ENCODE data around the gene C19orf73. TPM values are rescaled to one million over a fixed set of nuclear protein-coding genes. Genes with fewer than 3 reads are reported as not detected.

The C19orf73 gene
- total and polyA plus RNA-seq, 9 of the 15 experiments (the other 6 are each of a cell fraction or from before 2014, with no cell fraction given) = 0.08 to 7.4 (median 1.4) TPM

- TF ChIP-seq, protein P1, sequence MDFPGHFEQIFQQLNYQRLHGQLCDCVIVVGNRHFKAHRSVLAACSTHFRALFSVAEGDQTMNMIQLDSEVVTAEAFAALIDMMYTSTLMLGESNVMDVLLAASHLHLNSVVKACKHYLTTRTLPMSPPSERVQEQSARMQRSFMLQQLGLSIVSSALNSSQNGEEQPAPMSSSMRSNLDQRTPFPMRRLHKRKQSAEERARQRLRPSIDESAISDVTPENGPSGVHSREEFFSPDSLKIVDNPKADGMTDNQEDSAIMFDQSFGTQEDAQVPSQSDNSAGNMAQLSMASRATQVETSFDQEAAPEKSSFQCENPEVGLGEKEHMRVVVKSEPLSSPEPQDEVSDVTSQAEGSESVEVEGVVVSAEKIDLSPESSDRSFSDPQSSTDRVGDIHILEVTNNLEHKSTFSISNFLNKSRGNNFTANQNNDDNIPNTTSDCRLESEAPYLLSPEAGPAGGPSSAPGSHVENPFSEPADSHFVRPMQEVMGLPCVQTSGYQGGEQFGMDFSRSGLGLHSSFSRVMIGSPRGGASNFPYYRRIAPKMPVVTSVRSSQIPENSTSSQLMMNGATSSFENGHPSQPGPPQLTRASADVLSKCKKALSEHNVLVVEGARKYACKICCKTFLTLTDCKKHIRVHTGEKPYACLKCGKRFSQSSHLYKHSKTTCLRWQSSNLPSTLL (IDR thresholded peaks at IDR 0.05) = no peak
- TF ChIP-seq TRIM28 (IDR thresholded peaks at IDR 0.05) (no peak), TEAD4 (IDR thresholded peaks at IDR 0.05; ENCODE audit: low read length) (0 out of 2 replicates have a peak, but pooled peaks have one; percentile 5), TEAD4 (CRISPR knock-in tag; IDR thresholded peaks at IDR 0.05; ENCODE audit: borderline replicate concordance) (no peak), ETV5 (CRISPR knock-in tag; IDR thresholded peaks at IDR 0.05; ENCODE audit: low read depth) (peak; percentile 40; the same call in 1 of the 2 replicates), TFAP4 (CRISPR knock-in tag; IDR thresholded peaks at IDR 0.05; ENCODE audit: borderline replicate concordance) (peak; percentile 78), DNMT1 (IDR thresholded peaks at IDR 0.05) (no peak), SMARCB1 (IDR thresholded peaks at IDR 0.05; ENCODE audit: insufficient read length, low read depth) (no peak), MCM2 (IDR thresholded peaks at IDR 0.05; ENCODE audit: low read depth) (no peak), SP1 (CRISPR knock-in tag; IDR thresholded peaks at IDR 0.05) (peak; percentile 73), MXI1 (IDR thresholded peaks at IDR 0.05; ENCODE audit: low read depth, low read length) (no peak), SIX5 (IDR thresholded peaks at IDR 0.05; ENCODE audit: borderline replicate concordance in 1 of 2, insufficient read depth in 1 of 2, low read depth in 1 of 2, low read length in 2 of 2) (peak; percentile 20 to 57; a peak in 2 of 4 replicates), ZNF12 (CRISPR knock-in tag; IDR thresholded peaks at IDR 0.05) (no peak)
- TF ChIP-seq, protein P2, sequence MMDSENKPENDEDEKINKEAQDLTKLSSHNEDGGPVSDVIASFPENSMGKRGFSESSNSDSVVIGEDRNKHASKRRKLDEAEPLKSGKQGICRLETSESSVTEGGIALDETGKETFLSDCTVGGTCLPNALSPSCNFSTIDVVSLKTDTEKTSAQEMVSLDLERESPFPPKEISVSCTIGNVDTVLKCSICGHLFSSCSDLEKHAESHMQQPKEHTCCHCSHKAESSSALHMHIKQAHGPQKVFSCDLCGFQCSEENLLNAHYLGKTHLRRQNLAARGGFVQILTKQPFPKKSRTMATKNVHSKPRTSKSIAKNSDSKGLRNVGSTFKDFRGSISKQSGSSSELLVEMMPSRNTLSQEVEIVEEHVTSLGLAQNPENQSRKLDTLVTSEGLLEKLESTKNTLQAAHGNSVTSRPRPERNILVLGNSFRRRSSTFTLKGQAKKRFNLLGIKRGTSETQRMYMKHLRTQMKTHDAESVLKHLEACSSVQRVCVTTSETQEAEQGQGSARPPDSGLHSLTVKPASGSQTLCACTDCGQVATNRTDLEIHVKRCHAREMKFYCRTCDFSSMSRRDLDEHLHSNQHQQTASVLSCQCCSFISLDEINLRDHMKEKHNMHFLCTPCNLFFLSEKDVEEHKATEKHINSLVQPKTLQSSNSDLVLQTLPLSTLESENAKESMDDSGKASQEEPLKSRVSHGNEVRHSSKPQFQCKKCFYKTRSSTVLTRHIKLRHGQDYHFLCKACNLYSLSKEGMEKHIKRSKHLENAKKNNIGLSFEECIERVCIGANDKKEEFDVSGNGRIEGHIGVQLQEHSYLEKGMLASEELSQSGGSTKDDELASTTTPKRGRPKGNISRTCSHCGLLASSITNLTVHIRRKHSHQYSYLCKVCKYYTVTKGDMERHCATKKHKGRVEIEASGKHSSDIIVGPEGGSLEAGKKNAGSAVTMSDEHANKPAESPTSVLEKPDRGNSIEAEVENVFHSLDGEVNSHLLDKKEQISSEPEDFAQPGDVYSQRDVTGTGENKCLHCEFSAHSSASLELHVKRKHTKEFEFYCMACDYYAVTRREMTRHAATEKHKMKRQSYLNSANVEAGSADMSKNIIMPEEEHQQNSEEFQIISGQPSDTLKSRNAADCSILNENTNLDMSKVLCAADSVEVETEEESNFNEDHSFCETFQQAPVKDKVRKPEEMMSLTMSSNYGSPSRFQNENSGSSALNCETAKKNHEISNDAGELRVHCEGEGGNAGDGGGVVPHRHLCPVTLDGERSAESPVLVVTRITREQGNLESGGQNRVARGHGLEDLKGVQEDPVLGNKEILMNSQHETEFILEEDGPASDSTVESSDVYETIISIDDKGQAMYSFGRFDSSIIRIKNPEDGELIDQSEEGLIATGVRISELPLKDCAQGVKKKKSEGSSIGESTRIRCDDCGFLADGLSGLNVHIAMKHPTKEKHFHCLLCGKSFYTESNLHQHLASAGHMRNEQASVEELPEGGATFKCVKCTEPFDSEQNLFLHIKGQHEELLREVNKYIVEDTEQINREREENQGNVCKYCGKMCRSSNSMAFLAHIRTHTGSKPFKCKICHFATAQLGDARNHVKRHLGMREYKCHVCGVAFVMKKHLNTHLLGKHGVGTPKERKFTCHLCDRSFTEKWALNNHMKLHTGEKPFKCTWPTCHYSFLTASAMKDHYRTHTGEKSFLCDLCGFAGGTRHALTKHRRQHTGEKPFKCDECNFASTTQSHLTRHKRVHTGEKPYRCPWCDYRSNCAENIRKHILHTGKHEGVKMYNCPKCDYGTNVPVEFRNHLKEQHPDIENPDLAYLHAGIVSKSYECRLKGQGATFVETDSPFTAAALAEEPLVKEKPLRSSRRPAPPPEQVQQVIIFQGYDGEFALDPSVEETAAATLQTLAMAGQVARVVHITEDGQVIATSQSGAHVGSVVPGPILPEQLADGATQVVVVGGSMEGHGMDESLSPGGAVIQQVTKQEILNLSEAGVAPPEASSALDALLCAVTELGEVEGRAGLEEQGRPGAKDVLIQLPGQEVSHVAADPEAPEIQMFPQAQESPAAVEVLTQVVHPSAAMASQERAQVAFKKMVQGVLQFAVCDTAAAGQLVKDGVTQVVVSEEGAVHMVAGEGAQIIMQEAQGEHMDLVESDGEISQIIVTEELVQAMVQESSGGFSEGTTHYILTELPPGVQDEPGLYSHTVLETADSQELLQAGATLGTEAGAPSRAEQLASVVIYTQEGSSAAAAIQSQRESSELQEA (IDR thresholded peaks at IDR 0.05; ENCODE audit: low read depth) = no peak
- TF ChIP-seq, protein P3, sequence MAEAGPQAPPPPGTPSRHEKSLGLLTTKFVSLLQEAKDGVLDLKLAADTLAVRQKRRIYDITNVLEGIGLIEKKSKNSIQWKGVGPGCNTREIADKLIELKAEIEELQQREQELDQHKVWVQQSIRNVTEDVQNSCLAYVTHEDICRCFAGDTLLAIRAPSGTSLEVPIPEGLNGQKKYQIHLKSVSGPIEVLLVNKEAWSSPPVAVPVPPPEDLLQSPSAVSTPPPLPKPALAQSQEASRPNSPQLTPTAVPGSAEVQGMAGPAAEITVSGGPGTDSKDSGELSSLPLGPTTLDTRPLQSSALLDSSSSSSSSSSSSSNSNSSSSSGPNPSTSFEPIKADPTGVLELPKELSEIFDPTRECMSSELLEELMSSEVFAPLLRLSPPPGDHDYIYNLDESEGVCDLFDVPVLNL (CRISPR knock-in tag; IDR thresholded peaks at IDR 0.05; ENCODE audit: low read depth) = no peak; the same call in 1 of the 2 replicates
Observed at GRCh38 chr19:49150106-49150943, 31.4 kb upstream of the C19orf73 start (continued).

Data from K562 (cell line).